ENCODE data around the gene POPDC2.
"Not testable (repeated sequence)": the region's sequence is repeated elsewhere in the genome, so short reads cannot be mapped to it uniquely, and the experiment has no call there.

POPDC2 gene

GRCh38 chr3:119660474-119661440 is at the start of gene POPDC2:
TSS of gene POPDC2 (minus strand) at chr3:119660589. CDS start at chr3:119660423, 166 bp downstream.
- DNase-seq: no peak

GRCh38 chr3:119703820-119704531 is 43.6 kb upstream of the POPDC2 start:
- DNase-seq: no peak

GRCh38 chr3:119702530-119703527 is 42.4 kb upstream of the POPDC2 start, which contains the start of gene CFAP91:
TSS of gene CFAP91 (plus strand) at chr3:119703022. CDS start at chr3:119703099, 77 bp downstream.
- peak; percentile 80 for DNase-seq

- DNase-seq: no peak
Observed at GRCh38 chr3:119700920-119701734, 40.7 kb upstream of the POPDC2 start.

GRCh38 chr3:119700269-119700919 is 40.0 kb upstream of the POPDC2 start:
- no peak for DNase-seq

- DNase-seq: no peak
Observed at GRCh38 chr3:119697394-119697793, 37.0 kb upstream of the POPDC2 start.

GRCh38 chr3:119695480-119695879 is 35.1 kb upstream of the POPDC2 start:
- DNase-seq: no peak

- no peak for DNase-seq
Observed at GRCh38 chr3:119690043-119690656, 29.8 kb upstream of the POPDC2 start.

- no peak for DNase-seq
Observed at GRCh38 chr3:119683421-119683820, 23.0 kb upstream of the POPDC2 start.

- no peak for DNase-seq
Observed at GRCh38 chr3:119681279-119681678, 20.9 kb upstream of the POPDC2 start.

GRCh38 chr3:119679874-119680273 is 19.5 kb upstream of the POPDC2 start:
- DNase-seq: no peak

- DNase-seq: not testable (repeated sequence)
Observed at GRCh38 chr3:119678209-119678608, 17.8 kb upstream of the POPDC2 start.

- DNase-seq: no peak
Observed at GRCh38 chr3:119677641-119677934, 17.2 kb upstream of the POPDC2 start.

GRCh38 chr3:119676771-119677640 is 16.6 kb upstream of the POPDC2 start, which contains the start of gene COX17:
TSS of gene COX17 (minus strand) at chr3:119677406. CDS start at chr3:119677310, 96 bp downstream.
- peak; percentile 97 for DNase-seq

GRCh38 chr3:119676020-119676419 is 15.6 kb upstream of the POPDC2 start:
- DNase-seq: no peak

GRCh38 chr3:119675188-119675874 is 14.9 kb upstream of the POPDC2 start:
- no peak for DNase-seq

GRCh38 chr3:119673875-119674274 is 13.5 kb upstream of the POPDC2 start:
- no peak for DNase-seq

- DNase-seq: no peak
Observed at GRCh38 chr3:119672776-119673175, 12.4 kb upstream of the POPDC2 start.
